GM12875 (cell line): ENCODE results near the gene ESAM.

Experiments used
- H3K4me3 ChIP-seq: one replicate; pipeline ENCODE4 v1.5.1; 2011; ENCODE audit warnings: low read depth, low read length, control low read depth
- CTCF ChIP-seq: IDR thresholded peaks from 2 replicates; pipeline ENCODE4 v1.5.1; 2011; ENCODE audit warnings: low read depth, mild to moderate bottlenecking, control low read depth, inconsistent platforms, low read length, moderate library complexity, borderline replicate concordance; ENCODE audit not compliant: insufficient read depth

The ESAM gene

GRCh38 chr11:124801014-124801413 lies 38.9 kb upstream of the ESAM start:
- TF ChIP-seq CTCF: no peak
- peak overlapping the region; percentile 98 for H3K4me3 ChIP-seq

- TF ChIP-seq CTCF: no peak
- H3K4me3 ChIP-seq: peak within 1 kb of the TSS; percentile 98
Measured at GRCh38 chr11:124800226-124800929, 38.3 kb upstream of the ESAM start, which contains the start of gene MSANTD2. Gene MSANTD2, minus strand, starts transcription at chr11:124800406. Its CDS starts 26 bp downstream, at chr11:124800380.

- no peak for TF ChIP-seq CTCF
- peak overlapping the region; percentile 98 for H3K4me3 ChIP-seq
Measured at GRCh38 chr11:124799348-124800225, 37.5 kb upstream of the ESAM start.

- no peak for TF ChIP-seq CTCF
- H3K4me3 ChIP-seq: peak overlapping the region; percentile 98
Measured at GRCh38 chr11:124798991-124799347, 36.9 kb upstream of the ESAM start.

- TF ChIP-seq CTCF: no peak
Measured at GRCh38 chr11:124796312-124796711, 34.2 kb upstream of the ESAM start.

GRCh38 chr11:124793466-124794278 lies 31.6 kb upstream of the ESAM start:
- TF ChIP-seq CTCF: peak; percentile 57; the same call in 1 of the 2 replicates
- H3K4me3 ChIP-seq: no peak overlapping the region

More at GRCh38 chr11:124796312-124796711, 34.2 kb upstream of the ESAM start:
- no peak overlapping the region for H3K4me3 ChIP-seq
